ENCODE measurements around the gene KIAA1671. TPM values are rescaled to one million over a fixed set of nuclear protein-coding genes. Genes with fewer than 3 reads are reported as not detected.
A peak's percentile ranks its signal among the peaks of the same experiment; 100 is the strongest.

KIAA1671 gene
- total RNA-seq, 1 donor from 2014 or later: 8.3 TPM

GRCh38 chr22:25054943-25055511 lies 102.5 kb downstream of the KIAA1671 start:
- H3K4me1 Mint-ChIP-seq (ENCODE audit: unreplicated experiment): peaks cover 7% of the 10 kb centered on the region
- H3K27ac Mint-ChIP-seq (ENCODE audit: unreplicated experiment): no peak overlapping the region
- no peaks in the 10 kb centered on the region for H3K27me3 Mint-ChIP-seq (ENCODE audit: unreplicated experiment)
- no peak overlapping the region for H3K4me3 Mint-ChIP-seq (ENCODE audit: unreplicated experiment)
- no peak for DNase-seq (ENCODE audit: extremely low spot score, unreplicated experiment)
- no peaks in the 10 kb centered on the region for H3K36me3 Mint-ChIP-seq (ENCODE audit: unreplicated experiment)
- TF ChIP-seq CTCF (IDR thresholded peaks at IDR 0.05): no peak
- H3K9me3 Mint-ChIP-seq (ENCODE audit: unreplicated experiment): no peaks in the 10 kb centered on the region

DNA sequence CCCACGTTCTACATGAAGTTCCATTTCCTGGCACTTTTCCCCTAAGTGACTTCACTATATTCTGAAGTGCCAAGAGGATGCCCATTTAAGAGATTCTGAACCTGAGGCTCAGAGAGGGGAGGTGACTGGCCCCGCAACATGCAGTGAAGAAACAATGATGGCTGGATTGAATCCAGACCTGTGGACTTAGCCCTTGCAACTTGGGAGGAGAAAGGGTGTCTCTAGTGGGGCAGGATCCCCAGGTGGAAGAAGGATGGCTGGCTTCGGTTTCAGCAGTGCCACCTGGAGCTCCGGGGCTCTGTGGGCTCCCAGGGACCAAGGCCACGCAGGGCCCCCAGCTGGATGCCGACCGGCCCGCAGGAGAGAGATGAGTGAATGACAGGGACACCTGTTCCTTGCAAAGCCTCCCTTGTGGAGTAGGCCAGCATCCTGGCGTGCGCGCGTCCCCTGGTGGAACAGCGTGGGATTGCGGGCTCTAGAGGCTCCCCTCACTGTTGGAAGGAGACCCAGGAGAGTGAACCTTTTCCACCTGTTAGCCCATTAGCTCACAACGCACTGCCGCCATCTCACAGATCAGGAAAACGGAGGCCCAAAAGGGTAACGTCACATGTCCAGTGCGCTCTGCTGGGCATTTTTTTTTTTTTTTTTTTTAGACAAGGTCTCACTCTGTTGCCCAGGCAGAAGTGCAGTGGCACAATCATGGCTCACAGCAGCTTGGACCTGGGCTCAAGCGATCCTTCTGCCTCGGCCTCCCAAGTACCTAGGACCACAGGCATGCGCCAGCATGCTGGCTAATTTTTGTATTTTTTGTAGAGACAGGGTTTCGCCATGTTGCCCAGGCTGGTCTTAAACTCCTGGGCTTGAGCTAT lies 104.7 kb downstream of the KIAA1671 start:
- Mint-ChIP-seq H3K4me3 (ENCODE audit: unreplicated experiment) (no peak overlapping the region), H3K36me3 (ENCODE audit: unreplicated experiment) (no peaks in the 10 kb centered on the region), H3K4me1 (ENCODE audit: unreplicated experiment) (peaks cover 3% of the 10 kb centered on the region), H3K27me3 (ENCODE audit: unreplicated experiment) (no peaks in the 10 kb centered on the region), H3K9me3 (ENCODE audit: unreplicated experiment) (no peaks in the 10 kb centered on the region), H3K27ac (ENCODE audit: unreplicated experiment) (no peak overlapping the region)
- peak; percentile 80 for TF ChIP-seq CTCF (IDR thresholded peaks at IDR 0.05)
- DNase-seq (ENCODE audit: extremely low spot score, unreplicated experiment): peak; percentile 92

DNA sequence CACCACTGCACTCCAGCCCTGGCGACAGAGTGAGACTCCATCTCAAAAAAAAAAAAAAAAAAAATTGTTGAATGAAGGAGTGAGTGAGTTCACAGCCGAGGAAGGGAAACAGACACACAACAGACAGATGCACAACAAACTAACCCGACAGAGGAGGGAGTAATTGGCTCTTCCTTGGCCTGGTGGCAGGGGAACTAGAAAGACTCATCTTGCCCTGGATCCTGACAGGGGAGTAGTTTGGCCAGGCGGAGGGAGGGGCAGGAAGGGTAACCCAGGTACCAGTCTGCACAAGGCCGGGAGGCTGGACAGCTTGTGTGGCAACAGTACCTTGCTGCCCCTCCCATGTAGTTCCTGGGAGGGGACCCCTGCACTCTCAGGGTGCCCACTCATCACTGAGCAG lies 106.9 kb downstream of the KIAA1671 start:
- no peaks in the 10 kb centered on the region for H3K9me3 Mint-ChIP-seq (ENCODE audit: unreplicated experiment)
- H3K27ac Mint-ChIP-seq (ENCODE audit: unreplicated experiment): no peak overlapping the region
- H3K36me3 Mint-ChIP-seq (ENCODE audit: unreplicated experiment): no peaks in the 10 kb centered on the region
- DNase-seq (ENCODE audit: extremely low spot score, unreplicated experiment): no peak
- H3K27me3 Mint-ChIP-seq (ENCODE audit: unreplicated experiment): no peaks in the 10 kb centered on the region
- no peak for TF ChIP-seq CTCF (IDR thresholded peaks at IDR 0.05)
- H3K4me3 Mint-ChIP-seq (ENCODE audit: unreplicated experiment): no peak overlapping the region
- no peaks in the 10 kb centered on the region for H3K4me1 Mint-ChIP-seq (ENCODE audit: unreplicated experiment)

- no peak for DNase-seq (ENCODE audit: extremely low spot score, unreplicated experiment)
- H3K4me1 Mint-ChIP-seq (ENCODE audit: unreplicated experiment): no peaks in the 10 kb centered on the region
- no peak overlapping the region for H3K27ac Mint-ChIP-seq (ENCODE audit: unreplicated experiment)
- H3K9me3 Mint-ChIP-seq (ENCODE audit: unreplicated experiment): no peaks in the 10 kb centered on the region
- TF ChIP-seq CTCF (IDR thresholded peaks at IDR 0.05): peak; percentile 15
- no peaks in the 10 kb centered on the region for H3K36me3 Mint-ChIP-seq (ENCODE audit: unreplicated experiment)
- no peaks in the 10 kb centered on the region for H3K27me3 Mint-ChIP-seq (ENCODE audit: unreplicated experiment)
- no peak overlapping the region for H3K4me3 Mint-ChIP-seq (ENCODE audit: unreplicated experiment)
Measured at GRCh38 chr22:25060522-25061071, 108.1 kb downstream of the KIAA1671 start.

- DNase-seq (ENCODE audit: extremely low spot score, unreplicated experiment): no peak
- H3K4me3 Mint-ChIP-seq (ENCODE audit: unreplicated experiment): no peak overlapping the region
- H3K9me3 Mint-ChIP-seq (ENCODE audit: unreplicated experiment): no peaks in the 10 kb centered on the region
- no peaks in the 10 kb centered on the region for H3K4me1 Mint-ChIP-seq (ENCODE audit: unreplicated experiment)
- no peak for TF ChIP-seq CTCF (IDR thresholded peaks at IDR 0.05)
- H3K27ac Mint-ChIP-seq (ENCODE audit: unreplicated experiment): no peak overlapping the region
- no peaks in the 10 kb centered on the region for H3K36me3 Mint-ChIP-seq (ENCODE audit: unreplicated experiment)
- no peaks in the 10 kb centered on the region for H3K27me3 Mint-ChIP-seq (ENCODE audit: unreplicated experiment)
Measured at GRCh38 chr22:25061134-25061533, 108.6 kb downstream of the KIAA1671 start.
